Activated CD4-positive, alpha-beta T cell treated with anti-CD3 and anti-CD28 coated beads, Interleukin-2, amount 50 U/mL, for 24 hours (primary cell): Measurements from ENCODE around the gene HES3.
A peak's percentile ranks its signal among the peaks of the same experiment; 100 is the strongest.

Experiments
- DNase-seq, 2 donors: peaks; one replicate each; pipeline ENCODE4 v3.0.0-alpha.2; 2020; ENCODE audit warnings: low read depth in 1 of 2, low spot score in 1 of 2

Gene HES3

GRCh38 chr1:6260961-6261614, 17.1 kb downstream of the HES3 start, which contains the start of gene GPR153:
Gene GPR153, minus strand, starts transcription at chr1:6261098. Its CDS starts 6,193 bp downstream, at chr1:6254905.
- DNase-seq, result peak in 1 of 2 donors; percentile 26

- no peak for DNase-seq
Measured at GRCh38 chr1:6261615-6261995, 17.6 kb downstream of the HES3 start.

- no peak for DNase-seq
Measured at GRCh38 chr1:6262555-6263420, 18.8 kb downstream of the HES3 start.

- DNase-seq, result no peak
Measured at GRCh38 chr1:6263716-6264115, 19.7 kb downstream of the HES3 start.

- no peak for DNase-seq
Measured at GRCh38 chr1:6265151-6265550, 21.2 kb downstream of the HES3 start.

- no peak for DNase-seq
Measured at GRCh38 chr1:6266641-6267040, 22.7 kb downstream of the HES3 start.

GRCh38 chr1:6267686-6268322, 23.8 kb downstream of the HES3 start:
- DNase-seq, result no peak

GRCh38 chr1:6268415-6268814, 24.4 kb downstream of the HES3 start:
- DNase-seq, result no peak

- DNase-seq, result no peak
Measured at GRCh38 chr1:6269296-6269695, 25.3 kb downstream of the HES3 start.

- DNase-seq, result no peak
Measured at GRCh38 chr1:6269720-6270400, 25.9 kb downstream of the HES3 start.

GRCh38 chr1:6270401-6270800, 26.4 kb downstream of the HES3 start:
- DNase-seq, result no peak

GRCh38 chr1:6271006-6271405, 27.0 kb downstream of the HES3 start:
- DNase-seq, result no peak

GRCh38 chr1:6271554-6271953, 27.6 kb downstream of the HES3 start:
- no peak for DNase-seq

- no peak for DNase-seq
Measured at GRCh38 chr1:6272452-6272851, 28.5 kb downstream of the HES3 start.

GRCh38 chr1:6272868-6273267, 28.9 kb downstream of the HES3 start:
- no peak for DNase-seq

GRCh38 chr1:6273380-6273891, 29.5 kb downstream of the HES3 start:
- DNase-seq, result no peak

- no peak for DNase-seq
Measured at GRCh38 chr1:6274102-6274501, 30.1 kb downstream of the HES3 start.

- no peak for DNase-seq
Measured at GRCh38 chr1:6274622-6275139, 30.7 kb downstream of the HES3 start.

GRCh38 chr1:6275826-6276782, 32.1 kb downstream of the HES3 start:
- no peak for DNase-seq
